CD1c-positive myeloid dendritic cell (primary cell): ENCODE data around the gene LIPC.

Source experiments
- DNase-seq: peaks from one replicate; pipeline ENCODE4 v3.0.0-alpha.2; 2016; ENCODE audit errors: extremely low spot score

LIPC gene

GRCh38 chr15:58475573-58476524 is 44.1 kb downstream of the LIPC start:
- DNase-seq: no peak

GRCh38 chr15:58476525-58477162 is 44.9 kb downstream of the LIPC start:
- no peak for DNase-seq

- no peak for DNase-seq
Observed at GRCh38 chr15:58477170-58477569, 45.4 kb downstream of the LIPC start.

- no peak for DNase-seq
Observed at GRCh38 chr15:58478035-58478434, 46.2 kb downstream of the LIPC start.

- DNase-seq: no peak
Observed at GRCh38 chr15:58478579-58478978, 46.8 kb downstream of the LIPC start.

GRCh38 chr15:58479941-58480340 is 48.1 kb downstream of the LIPC start:
- no peak for DNase-seq

- no peak for DNase-seq
Observed at GRCh38 chr15:58483376-58483775, 51.6 kb downstream of the LIPC start.

GRCh38 chr15:58484791-58485600 is 53.2 kb downstream of the LIPC start:
- DNase-seq: peak; percentile 64

GRCh38 chr15:58486062-58486461 is 54.3 kb downstream of the LIPC start:
- DNase-seq: no peak

- no peak for DNase-seq
Observed at GRCh38 chr15:58486564-58486963, 54.8 kb downstream of the LIPC start.

- DNase-seq: no peak
Observed at GRCh38 chr15:58487041-58487723, 55.4 kb downstream of the LIPC start.

- DNase-seq: no peak
Observed at GRCh38 chr15:58487724-58488120, 55.9 kb downstream of the LIPC start.

GRCh38 chr15:58489289-58490085 is 57.7 kb downstream of the LIPC start:
- peak; percentile 38 for DNase-seq

- no peak for DNase-seq
Observed at GRCh38 chr15:58490086-58490887, 58.5 kb downstream of the LIPC start.

GRCh38 chr15:58490888-58491473 is 59.2 kb downstream of the LIPC start:
- DNase-seq: no peak

GRCh38 chr15:58491499-58492202 is 59.9 kb downstream of the LIPC start:
- DNase-seq: no peak

- DNase-seq: no peak
Observed at GRCh38 chr15:58492661-58493397, 61.0 kb downstream of the LIPC start.

GRCh38 chr15:58494567-58494966 is 62.8 kb downstream of the LIPC start:
- DNase-seq: no peak
